K562 (cell line): Measurements from ENCODE around the gene ADORA3. TPM values are rescaled to one million over a fixed set of nuclear protein-coding genes. Genes with fewer than 3 reads are reported as not detected.

ENCODE experiments used
- ATAC-seq: fragments of 200-7000 bp; cut with Tn5 transposase; 3 replicates; pipeline ENCODE4 v1.9.1; 2020; ENCODE audit warnings: moderate library complexity
- BruUV-seq: library from RNA; stranded (reverse); fragments of 400-500 nt; replicated peaks from 2 replicates; lab custom pipeline; 2021; lab: Mats Ljungman, UMichigan
- CTCF ChIA-PET: fragments of 300-600 bp; formaldehyde crosslinking; extraction: SDS; loops from one replicate; lab custom pipeline; 2021; ENCODE audit warnings: low intra/inter-chr PET ratio; lab: Yijun Ruan, JAX
- POLR2A ChIA-PET: fragments of 300-600, 350-650 bp; sonication (Branson Sonifier 250); formaldehyde crosslinking; extraction: SDS; loops from one replicate; lab custom pipeline; 2021; ENCODE audit warnings: antibody characterized with exemption, inconsistent platforms; lab: Yijun Ruan, JAX
- DNase-seq, 4 experiments: peaks; one replicate each; pipeline versions ENCODE4 v3.0.0 to v3.0.0-alpha.2; 2011 to 2018; ENCODE audit warnings: low spot score in 3 of 4, mixed read lengths in 3 of 4; ENCODE audit errors: extremely low read depth in 1 of 4
- FAIRE-seq: peaks from 2 replicates; lab custom pipeline; 2011; peaks lifted over from hg19 to GRCh38; lab: Jason Lieb, UNC
- H2AFZ ChIP-seq: 2 replicates; pipeline ENCODE4 v1.6.0; 2011; ENCODE audit warnings: low read depth, low read length, control low read depth, inconsistent platforms
- H3K27ac ChIP-seq: fragments of 200-600 bp; 3 replicates; pipeline ENCODE4 v1.8.0; 2011; ENCODE audit warnings: low read depth, mild to moderate bottlenecking, control low read depth, inconsistent platforms, low read length, moderate library complexity, mixed read lengths; ENCODE audit errors: extremely low read depth
- H3K27me3 ChIP-seq, 2 experiments: fragments of 300-600 bp in 1 of 2; 2 replicates in 1 of 2; 3 replicates in 1 of 2; pipeline versions ENCODE4 v1.6.0 to v1.8.0; 2011; ENCODE audit warnings: inconsistent platforms in 2 of 2, low read length in 2 of 2, mild to moderate bottlenecking in 1 of 2, mixed read lengths in 1 of 2, moderate library complexity in 1 of 2; ENCODE audit not compliant: control insufficient read depth in 2 of 2, insufficient read depth in 2 of 2
- H3K36me3 ChIP-seq: fragments of 300-600 bp; 3 replicates; pipeline ENCODE4 v1.8.0; 2011; ENCODE audit warnings: mild to moderate bottlenecking, low read length, inconsistent platforms; ENCODE audit not compliant: control insufficient read depth, insufficient read depth
- H3K4me1 ChIP-seq, 2 experiments: fragments of 200-600 bp in 1 of 2; replicated peaks in 1 of 2; 2 replicates in 1 of 2; 3 replicates in 1 of 2; pipeline versions ENCODE4 v1.5.1 to v1.8.0; 2011; ENCODE audit warnings: inconsistent platforms in 2 of 2, low read length in 2 of 2, mild to moderate bottlenecking in 1 of 2, mixed read lengths in 1 of 2, moderate library complexity in 1 of 2; ENCODE audit not compliant: control insufficient read depth in 2 of 2, insufficient read depth in 2 of 2
- H3K4me2 ChIP-seq: 2 replicates; pipeline ENCODE4 v1.6.1; 2011; ENCODE audit warnings: low read length, control low read depth, inconsistent platforms, mixed read lengths; ENCODE audit not compliant: insufficient read depth
- H3K4me3 ChIP-seq: fragments of 200-600 bp; sonication (generic), shearing (Covaris generic); 2 replicates; pipeline ENCODE4 v1.5.1; 2016; ENCODE audit warnings: control low read depth, inconsistent platforms
- H3K79me2 ChIP-seq: fragments of 200-600 bp; 3 replicates; pipeline ENCODE4 v1.8.0; 2011; ENCODE audit warnings: low read length, inconsistent platforms; ENCODE audit not compliant: control insufficient read depth, insufficient read depth
- H3K9ac ChIP-seq, 2 experiments: 2 replicates each; pipeline versions ENCODE4 v1.6.0 to v1.6.1; 2011; ENCODE audit warnings: low read depth in 2 of 2, low read length in 2 of 2, control low read depth in 1 of 2, inconsistent platforms in 1 of 2, mild to moderate bottlenecking in 1 of 2, mixed read lengths in 1 of 2; ENCODE audit not compliant: insufficient read depth in 1 of 2
- H3K9me1 ChIP-seq: one replicate; pipeline ENCODE4 v1.6.0; 2011; ENCODE audit warnings: inconsistent platforms, mild to moderate bottlenecking, low read length, moderate library complexity; ENCODE audit not compliant: control insufficient read depth, insufficient read depth
- H3K9me3 ChIP-seq: replicated peaks from 2 replicates; pipeline ENCODE4 v1.5.1; 2011; ENCODE audit warnings: low read depth, low read length, inconsistent platforms; ENCODE audit not compliant: control insufficient read depth, insufficient read depth
- H4K20me1 ChIP-seq: replicated peaks from 2 replicates; pipeline ENCODE4 v1.6.1; 2011; ENCODE audit warnings: low read length, inconsistent platforms, mixed read lengths; ENCODE audit not compliant: control insufficient read depth, insufficient read depth
- CREB1 ChIP-seq, 2 experiments: sonication (generic) in 1 of 2; formaldehyde crosslinking in 1 of 2; IDR thresholded peaks; 2 replicates each; pipeline versions ENCODE4 v1.6.1 to v1.8.0; 2012 to 2022; ENCODE audit warnings: inconsistent platforms in 1 of 2, mild to moderate bottlenecking in 1 of 2, missing genetic modification reagents in 1 of 2, moderate library complexity in 1 of 2
- EP400 ChIP-seq: fragments of 450-650 bp; IDR thresholded peaks from 2 replicates; pipeline ENCODE4 v1.6.1; 2017; ENCODE audit warnings: antibody characterized with exemption, mild to moderate bottlenecking, moderate library complexity
- MTA2 ChIP-seq: fragments of 450-650 bp; IDR thresholded peaks from 2 replicates; pipeline ENCODE4 v1.6.1; 2016; ENCODE audit warnings: low read depth
- MTF1 ChIP-seq: fragments of 250-450 bp; sonication (Bioruptor Pico); IDR thresholded peaks from 2 replicates; pipeline ENCODE4 v1.9.0; 2021; ENCODE audit warnings: moderate library complexity, mild to moderate bottlenecking, inconsistent platforms, borderline replicate concordance
- NKRF ChIP-seq: fragments of 450-650 bp; IDR thresholded peaks from 2 replicates; pipeline ENCODE4 v1.6.1; 2016; ENCODE audit warnings: borderline replicate concordance
- SP2 ChIP-seq: IDR thresholded peaks from 2 replicates; pipeline ENCODE4 v1.6.1; 2011; ENCODE audit warnings: mild to moderate bottlenecking, low read depth, low read length, moderate library complexity; ENCODE audit not compliant: poor library complexity, severe bottlenecking; ENCODE audit errors: extremely low read depth
- TAF1 ChIP-seq: IDR thresholded peaks from 2 replicates; pipeline ENCODE4 v1.6.1; 2011; ENCODE audit warnings: mild to moderate bottlenecking, low read length, moderate library complexity; ENCODE audit not compliant: insufficient read depth, control insufficient read depth, severe bottlenecking; ENCODE audit errors: extremely low read depth
- ZBTB49 ChIP-seq: sonication (generic); formaldehyde crosslinking; IDR thresholded peaks from 2 replicates; pipeline ENCODE4 v1.8.0; 2022; ENCODE audit warnings: missing genetic modification reagents, mild to moderate bottlenecking, borderline replicate concordance
- WGBS: fragments of 100-300 bp; shearing (Covaris generic); methylation state at CpG from one replicate; pipeline ENCODE4 v1.1.6; 2016; ENCODE audit warnings: low coverage, mixed read lengths; ENCODE audit not compliant: insufficient coverage; ENCODE audit errors: missing lambda C conversion rate; 5-methylcytosine and 5-hydroxymethylcytosine counted together
- in situ Hi-C: fragments of 300-500 bp; cut with MboI; formaldehyde crosslinking; loops from 4 replicates; pipeline ENCODE4 v1.15.0; 2018; ENCODE audit warnings: inconsistent platforms, mixed read lengths
- intact Hi-C: fragments of 100-400 bp; cut with micrococcal nuclease; formaldehyde crosslinking; loops from 2 replicates; pipeline ENCODE4 v1.14.2; 2022
- polyA plus RNA-seq, 8 experiments: library from polyadenylated mRNA; depleted of rRNA in 4 of 8; stranded (reverse) in 5 of 8; unstranded in 3 of 8; fragments of >200 nt; fragmentation: Nextera tagmentation in 2 of 8; fragmentation: Illumina TruSeq in 1 of 8; extraction: Ambion mirVana in 2 of 8; extraction: Trizol in 1 of 8; gene quantifications; 2 replicates each; pipeline versions ENCODE4 v1.2.1 to v1.2.3, GENCODE V29; 2011 to 2014; ENCODE audit warnings: inconsistent platforms in 1 of 8, missing spikeins in 1 of 8
- total RNA-seq, 7 experiments: library from RNA; depleted of rRNA in 6 of 7; stranded (reverse); fragments of >200 nt in 6 of 7; fragmentation: Illumina TruSeq in 2 of 7; extraction: Trizol in 2 of 7; gene quantifications; 2 replicates each; pipeline versions ENCODE4 v1.2.1 to v1.2.3, GENCODE V29; 2011 to 2021; ENCODE audit warnings: low replicate concordance in 1 of 7

Gene ADORA3
- total and polyA plus RNA-seq, 9 of the 15 experiments (the other 6 are each of a cell fraction or from before 2014, with no cell fraction given), result 0.09 to 0.35 (median 0.16) TPM; not detected in 3

- intact Hi-C loops, result no loop called here
- H3K4me3 ChIP-seq, result no peak overlapping the region
Measured at GRCh38 chr1:111496398-111496797, 7.0 kb downstream of the ADORA3 start.

More at GRCh38 chr1:111496398-111496797, 7.0 kb downstream of the ADORA3 start:
- no peak overlapping the region for H3K4me2 ChIP-seq
- H3K9me3 ChIP-seq, result no peaks in the 10 kb centered on the region
- no peaks in the 10 kb centered on the region for H3K9me1 ChIP-seq
- H3K36me3 ChIP-seq, result no peaks in the 10 kb centered on the region
- H4K20me1 ChIP-seq, result no peaks in the 10 kb centered on the region
- ChIA-PET CTCF (no interaction called here), POLR2A (interaction anchor here (1.0 to 4.6 kb wide), 4 partner anchors 11 to 46 kb away, joined by 3 to 29 read pairs (median 4); no protein-coding TSS in a partner anchor)
- WGBS, result 53% methylated on average over 4 of the region's 4 CpGs
- DNase-seq, result no peak
- H3K4me1 ChIP-seq, result no peaks in the 10 kb centered on the region
- no TSS peak for BruUV-seq
- H3K27ac ChIP-seq, result no peak overlapping the region
- H2AFZ ChIP-seq, result no peak overlapping the region
- no peak for ATAC-seq
- TF ChIP-seq MTF1, result no peak
- TF ChIP-seq SP2, result no peak
- no peak for TF ChIP-seq EP400
- TF ChIP-seq NKRF, result no peak
- no peak for TF ChIP-seq MTA2
- TF ChIP-seq CREB1 (IDR thresholded peaks at IDR 0.05), result no peak
- no peak for TF ChIP-seq CREB1 (CRISPR knock-in tag; IDR thresholded peaks at IDR 0.05)
- no peak for TF ChIP-seq TAF1
- no peak for TF ChIP-seq ZBTB49 (CRISPR knock-in tag)
- in situ Hi-C loops, result loop anchor here (25.0 kb wide), 1 partner anchor 841 kb away; no protein-coding TSS in a partner anchor
- peaks cover 15 to 20% of the 10 kb centered on the region in 2 experiments for H3K27me3 ChIP-seq
- H3K79me2 ChIP-seq, result no peaks in the 10 kb centered on the region
- no peak overlapping the region for H3K9ac ChIP-seq
- no peak for FAIRE-seq
